LNCAP (cell line): ENCODE data around the gene SIRT4.

Source experiments
- TF ChIP-seq, protein P1 (sequence below): fragments of 450-650 bp; IDR thresholded peaks from 2 replicates; pipeline ENCODE4 v1.5.1; 2017; ENCODE audit warnings: mild to moderate bottlenecking

Gene SIRT4

DNA sequence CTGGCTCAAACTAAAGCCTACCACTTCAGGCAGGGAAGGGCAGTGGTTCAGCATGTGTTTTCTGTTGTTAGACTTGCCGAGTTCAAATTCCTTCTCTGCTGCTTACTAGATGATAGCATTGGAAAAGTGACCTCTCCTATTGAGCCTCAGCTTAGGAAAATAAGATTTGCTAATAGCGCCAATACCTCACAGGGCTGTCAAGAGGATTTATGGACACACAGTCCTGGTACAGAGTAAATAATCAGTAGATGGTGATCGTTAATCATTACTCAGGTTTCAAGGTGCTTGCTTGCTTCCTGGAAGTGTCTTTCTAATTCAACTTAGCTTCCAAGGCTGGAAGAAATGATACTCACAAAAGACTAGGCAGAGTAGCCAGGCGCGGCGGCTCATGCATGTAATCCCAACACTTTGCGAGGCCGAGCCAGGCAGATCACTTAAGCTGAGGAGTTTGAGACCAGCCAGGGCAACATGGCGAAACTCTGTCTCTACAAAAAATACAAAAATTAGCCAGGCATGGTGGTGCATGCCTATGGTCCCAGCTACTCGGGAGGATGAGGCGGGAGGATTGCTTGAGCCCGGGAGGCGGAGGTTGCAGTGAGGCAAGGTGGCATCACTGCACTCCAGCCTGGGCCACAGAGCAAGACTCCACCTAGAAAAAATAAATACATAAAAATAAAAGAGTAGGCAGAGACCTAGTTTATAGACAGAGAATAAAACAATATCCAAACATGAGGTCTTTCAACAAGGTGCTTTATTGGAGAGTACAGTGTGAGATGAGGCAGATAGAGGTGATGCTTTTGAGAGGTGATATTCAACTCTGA, 19.5 kb downstream of the SIRT4 start:
- TF ChIP-seq, protein P1, sequence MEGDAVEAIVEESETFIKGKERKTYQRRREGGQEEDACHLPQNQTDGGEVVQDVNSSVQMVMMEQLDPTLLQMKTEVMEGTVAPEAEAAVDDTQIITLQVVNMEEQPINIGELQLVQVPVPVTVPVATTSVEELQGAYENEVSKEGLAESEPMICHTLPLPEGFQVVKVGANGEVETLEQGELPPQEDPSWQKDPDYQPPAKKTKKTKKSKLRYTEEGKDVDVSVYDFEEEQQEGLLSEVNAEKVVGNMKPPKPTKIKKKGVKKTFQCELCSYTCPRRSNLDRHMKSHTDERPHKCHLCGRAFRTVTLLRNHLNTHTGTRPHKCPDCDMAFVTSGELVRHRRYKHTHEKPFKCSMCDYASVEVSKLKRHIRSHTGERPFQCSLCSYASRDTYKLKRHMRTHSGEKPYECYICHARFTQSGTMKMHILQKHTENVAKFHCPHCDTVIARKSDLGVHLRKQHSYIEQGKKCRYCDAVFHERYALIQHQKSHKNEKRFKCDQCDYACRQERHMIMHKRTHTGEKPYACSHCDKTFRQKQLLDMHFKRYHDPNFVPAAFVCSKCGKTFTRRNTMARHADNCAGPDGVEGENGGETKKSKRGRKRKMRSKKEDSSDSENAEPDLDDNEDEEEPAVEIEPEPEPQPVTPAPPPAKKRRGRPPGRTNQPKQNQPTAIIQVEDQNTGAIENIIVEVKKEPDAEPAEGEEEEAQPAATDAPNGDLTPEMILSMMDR = no peak

DNA sequence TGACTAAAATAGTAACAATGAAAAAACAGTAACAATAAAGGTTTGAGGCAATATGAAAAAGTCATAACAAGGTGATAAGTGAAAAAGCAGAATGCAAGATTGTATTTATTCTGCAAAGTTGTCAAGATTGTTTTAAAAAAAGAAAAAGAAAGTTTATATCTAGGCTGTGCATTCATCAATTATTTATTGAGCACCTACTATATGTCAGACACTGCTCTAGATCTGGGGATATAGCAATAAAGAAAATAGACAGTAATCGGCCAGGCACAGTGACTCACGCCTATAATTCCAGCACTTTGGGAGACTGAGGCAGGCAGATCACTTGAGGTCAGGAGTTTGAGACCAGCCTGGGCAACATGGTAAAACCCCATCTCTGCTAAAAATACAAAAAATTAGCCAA, 21.7 kb downstream of the SIRT4 start:
- TF ChIP-seq, protein P1 = no peak

DNA sequence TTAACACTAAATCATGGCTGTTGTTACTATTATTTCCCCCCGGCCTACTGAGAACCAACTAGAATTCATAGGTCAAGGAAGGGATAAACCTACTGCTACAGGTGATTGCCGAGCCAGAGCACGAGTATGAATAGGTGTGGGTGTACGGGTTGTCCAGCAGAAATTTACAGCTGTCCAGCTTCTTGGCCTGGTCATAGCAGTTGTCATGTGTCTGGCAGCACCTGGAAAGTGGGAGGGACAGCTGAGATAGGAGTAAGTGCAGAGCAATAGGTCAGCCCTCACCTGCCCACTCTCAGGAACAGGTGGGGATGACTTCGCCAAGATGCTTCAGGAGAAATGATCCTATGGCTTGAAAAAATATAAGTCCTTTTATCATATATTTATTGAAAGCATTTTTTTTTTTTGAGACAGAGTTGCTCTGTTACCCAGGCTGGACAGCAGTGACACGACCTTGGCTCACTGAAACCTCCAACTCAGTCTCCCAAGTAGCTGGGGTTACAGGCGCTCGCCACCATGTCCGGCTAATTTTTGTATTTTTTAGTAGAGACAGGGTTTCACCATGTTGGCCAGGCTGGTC, 22.8 kb downstream of the SIRT4 start:
- TF ChIP-seq, protein P1 = no peak

DNA sequence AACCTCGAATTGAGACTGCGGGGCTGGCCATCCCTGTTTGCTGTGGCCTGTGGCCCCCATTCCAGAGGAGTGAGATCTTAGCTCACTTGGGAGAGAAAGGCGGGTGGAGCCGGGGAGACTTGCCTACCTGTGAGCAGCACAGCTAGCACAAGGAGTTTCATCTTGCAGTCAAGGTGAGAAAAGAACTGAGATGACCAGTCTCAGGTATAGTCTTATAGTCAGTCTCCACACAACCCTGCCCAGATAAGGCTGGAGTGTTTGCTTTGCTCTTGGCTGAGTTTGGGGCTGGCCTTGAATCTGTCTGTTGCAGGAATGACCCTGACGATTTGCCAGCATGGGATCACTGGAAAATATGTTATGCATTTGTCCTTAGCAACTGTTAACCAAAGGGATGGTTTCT, 25.5 kb downstream of the SIRT4 start, which contains the start of gene PLA2G1B:
Gene PLA2G1B, minus strand, starts transcription at position 187 of the 400 bp plus-strand sequence. Its CDS starts 26 bp downstream, at position 161.
- TF ChIP-seq, protein P1 = no peak

DNA sequence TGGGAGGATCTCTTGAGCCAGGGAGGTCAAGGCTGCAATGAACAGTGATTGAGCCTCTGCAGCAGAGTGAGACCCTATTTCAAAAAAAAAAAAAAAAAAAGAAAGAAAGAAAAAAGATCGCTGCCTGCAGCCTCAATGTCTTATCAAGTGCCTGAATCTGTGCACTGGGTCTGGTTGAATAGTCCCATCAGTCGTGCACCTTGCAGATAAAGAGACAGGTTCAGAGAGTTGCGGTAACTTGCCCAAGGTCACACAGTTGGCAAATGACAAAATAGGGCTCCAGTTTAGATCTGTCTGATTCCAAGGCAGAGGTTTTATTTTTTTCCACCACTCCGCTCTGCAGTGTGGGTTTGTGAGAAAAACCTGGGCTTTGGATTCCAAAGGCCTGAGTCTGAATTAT, 26.1 kb downstream of the SIRT4 start:
- TF ChIP-seq, protein P1 = no peak

DNA sequence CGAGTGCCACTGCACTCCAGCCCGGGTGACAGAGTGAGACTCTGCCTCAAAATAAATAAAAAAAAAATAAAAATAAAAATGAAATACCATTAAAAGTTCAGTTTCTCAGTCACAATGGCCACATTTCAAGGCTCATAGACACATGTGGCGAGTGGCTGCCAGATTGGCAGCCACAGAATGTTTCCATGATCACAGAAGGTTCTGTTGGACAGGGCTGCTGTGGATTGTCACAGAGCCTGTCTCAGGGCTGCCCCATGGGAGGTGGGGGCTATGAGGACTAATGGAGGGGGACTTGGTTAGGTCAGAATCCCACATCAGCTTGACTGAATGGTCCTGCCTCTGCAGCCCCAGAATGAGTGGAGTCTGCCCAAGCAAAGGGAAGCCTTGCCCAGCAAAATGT, 29.3 kb downstream of the SIRT4 start:
- TF ChIP-seq, protein P1 = no peak

DNA sequence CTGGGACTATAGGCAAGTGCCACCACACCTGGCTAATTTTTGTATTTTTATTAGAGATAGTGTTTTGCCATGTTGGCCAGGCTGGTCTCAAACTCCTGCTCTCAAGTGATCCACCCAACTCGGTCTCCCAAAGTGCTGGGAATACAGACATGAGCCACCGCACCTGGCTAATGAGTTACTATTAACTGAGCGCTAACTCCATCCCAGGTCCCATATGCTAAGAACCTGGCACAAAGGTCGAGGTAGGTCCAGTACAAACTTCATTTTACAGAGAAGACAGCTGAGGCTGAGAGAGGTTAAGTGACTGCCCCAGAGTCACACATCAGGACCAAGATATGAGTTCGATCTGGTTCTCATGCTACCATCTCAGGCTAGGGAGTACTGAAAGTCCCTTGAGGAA, 29.9 kb downstream of the SIRT4 start:
- TF ChIP-seq, protein P1 = no peak
